ENCODE data around the gene HSP90AA1. TPM values are rescaled to one million over a fixed set of nuclear protein-coding genes. Genes with fewer than 3 reads are reported as not detected.

Gene HSP90AA1
- total and polyA plus RNA-seq, 2 of the 8 experiments (the other 6 are each of a cell fraction or from before 2014, with no cell fraction given), result 339 to 878 TPM

- TF ChIP-seq RNF2 (IDR thresholded peaks at IDR 0.05; ENCODE audit: borderline replicate concordance, low read depth, low read length, missing control alignments, poor library complexity, severe bottlenecking) (no peak), TBP (IDR thresholded peaks at IDR 0.05; ENCODE audit: low read depth, low read length) (no peak), RFX5 (IDR thresholded peaks at IDR 0.05; ENCODE audit: borderline replicate concordance, low read depth, low read length) (no peak), SUZ12 (IDR thresholded peaks at IDR 0.05; ENCODE audit: low read length) (no peak)
These were observed 38.9 kb downstream of the HSP90AA1 start (continued) for GRCh38 chr14:102047808-102048540.

All from H1 (cell line).